ENCODE results near the gene DNAJC9. TPM values are rescaled to one million over a fixed set of nuclear protein-coding genes. Genes with fewer than 3 reads are reported as not detected.
"Not testable (repeated sequence)": the region's sequence is repeated elsewhere in the genome, so short reads cannot be mapped to it uniquely, and the experiment has no call there.

Gene DNAJC9
- total RNA-seq, 1 donor from 2014 or later: 46.8 TPM

DNA sequence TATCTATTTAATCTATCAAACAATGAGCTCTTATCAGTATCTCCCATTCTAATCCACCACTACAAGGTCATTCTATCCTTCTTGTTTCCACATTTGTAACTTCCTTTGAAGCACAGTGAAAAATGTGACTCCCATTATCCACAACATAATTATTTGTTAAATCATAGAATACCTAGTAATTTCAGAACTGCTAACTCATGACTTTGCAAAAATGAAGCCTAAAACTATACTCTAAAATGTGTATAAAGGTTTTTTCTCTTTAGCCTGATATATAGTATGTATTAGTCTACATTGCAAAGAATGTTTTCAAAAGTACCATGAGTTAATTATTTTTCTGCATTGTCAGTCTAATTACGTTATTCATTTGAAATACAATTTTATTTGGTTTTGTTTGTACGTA lies 17.4 kb upstream of the DNAJC9 start:
- Mint-ChIP-seq H3K4me1 (ENCODE audit: low read depth) (no peaks in the 10 kb centered on the region), H3K27me3 (no peaks in the 10 kb centered on the region), H3K4me3 (ENCODE audit: low read depth) (no peak overlapping the region), H3K9me3 (ENCODE audit: low read depth) (no peaks in the 10 kb centered on the region), H3K27ac (no peak overlapping the region), H3K36me3 (ENCODE audit: insufficient read depth) (no peaks in the 10 kb centered on the region)
- DNase-seq (ENCODE audit: low spot score, unreplicated experiment): no peak
- TF ChIP-seq, protein P1, sequence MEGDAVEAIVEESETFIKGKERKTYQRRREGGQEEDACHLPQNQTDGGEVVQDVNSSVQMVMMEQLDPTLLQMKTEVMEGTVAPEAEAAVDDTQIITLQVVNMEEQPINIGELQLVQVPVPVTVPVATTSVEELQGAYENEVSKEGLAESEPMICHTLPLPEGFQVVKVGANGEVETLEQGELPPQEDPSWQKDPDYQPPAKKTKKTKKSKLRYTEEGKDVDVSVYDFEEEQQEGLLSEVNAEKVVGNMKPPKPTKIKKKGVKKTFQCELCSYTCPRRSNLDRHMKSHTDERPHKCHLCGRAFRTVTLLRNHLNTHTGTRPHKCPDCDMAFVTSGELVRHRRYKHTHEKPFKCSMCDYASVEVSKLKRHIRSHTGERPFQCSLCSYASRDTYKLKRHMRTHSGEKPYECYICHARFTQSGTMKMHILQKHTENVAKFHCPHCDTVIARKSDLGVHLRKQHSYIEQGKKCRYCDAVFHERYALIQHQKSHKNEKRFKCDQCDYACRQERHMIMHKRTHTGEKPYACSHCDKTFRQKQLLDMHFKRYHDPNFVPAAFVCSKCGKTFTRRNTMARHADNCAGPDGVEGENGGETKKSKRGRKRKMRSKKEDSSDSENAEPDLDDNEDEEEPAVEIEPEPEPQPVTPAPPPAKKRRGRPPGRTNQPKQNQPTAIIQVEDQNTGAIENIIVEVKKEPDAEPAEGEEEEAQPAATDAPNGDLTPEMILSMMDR (IDR thresholded peaks at IDR 0.05; ENCODE audit: unreplicated experiment): no peak

DNA sequence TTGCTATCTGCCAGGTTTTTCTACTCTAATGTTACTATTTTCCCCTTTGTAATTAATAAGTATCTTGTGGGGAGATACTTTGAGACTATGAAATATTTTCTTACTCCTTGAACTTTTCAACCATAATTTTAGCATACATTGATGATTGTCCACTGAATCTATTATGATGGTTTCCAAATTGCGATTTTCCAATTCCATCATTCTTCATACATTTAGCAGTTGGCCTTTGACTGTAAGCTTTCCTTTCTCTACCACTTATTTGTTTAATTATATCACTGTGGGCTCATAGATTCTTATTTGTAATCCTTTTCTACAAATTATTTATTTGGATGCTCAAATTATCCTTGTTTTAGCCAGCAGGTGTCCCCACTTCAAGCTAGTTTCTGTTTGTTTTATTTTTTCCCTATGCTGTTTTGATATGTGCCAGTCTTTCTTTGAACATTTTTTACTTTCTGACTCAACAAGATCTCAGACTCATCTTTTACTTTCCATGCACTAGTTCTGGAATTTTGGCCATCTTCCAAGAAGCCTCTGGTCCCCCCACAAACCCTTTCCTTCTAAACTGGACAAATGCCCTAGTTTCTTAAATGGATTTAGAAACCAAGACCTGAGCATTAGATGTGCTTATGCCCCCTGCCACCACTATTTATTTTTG lies 16.8 kb upstream of the DNAJC9 start:
- Mint-ChIP-seq H3K27me3 (no peaks in the 10 kb centered on the region), H3K4me3 (ENCODE audit: low read depth) (no peak overlapping the region), H3K36me3 (ENCODE audit: insufficient read depth) (no peaks in the 10 kb centered on the region), H3K27ac (no peak overlapping the region), H3K4me1 (ENCODE audit: low read depth) (no peaks in the 10 kb centered on the region), H3K9me3 (ENCODE audit: low read depth) (peaks cover 6% of the 10 kb centered on the region)
- no peak for DNase-seq (ENCODE audit: low spot score, unreplicated experiment)
- TF ChIP-seq, protein P1 (IDR thresholded peaks at IDR 0.05; ENCODE audit: unreplicated experiment): peak; percentile 57

DNA sequence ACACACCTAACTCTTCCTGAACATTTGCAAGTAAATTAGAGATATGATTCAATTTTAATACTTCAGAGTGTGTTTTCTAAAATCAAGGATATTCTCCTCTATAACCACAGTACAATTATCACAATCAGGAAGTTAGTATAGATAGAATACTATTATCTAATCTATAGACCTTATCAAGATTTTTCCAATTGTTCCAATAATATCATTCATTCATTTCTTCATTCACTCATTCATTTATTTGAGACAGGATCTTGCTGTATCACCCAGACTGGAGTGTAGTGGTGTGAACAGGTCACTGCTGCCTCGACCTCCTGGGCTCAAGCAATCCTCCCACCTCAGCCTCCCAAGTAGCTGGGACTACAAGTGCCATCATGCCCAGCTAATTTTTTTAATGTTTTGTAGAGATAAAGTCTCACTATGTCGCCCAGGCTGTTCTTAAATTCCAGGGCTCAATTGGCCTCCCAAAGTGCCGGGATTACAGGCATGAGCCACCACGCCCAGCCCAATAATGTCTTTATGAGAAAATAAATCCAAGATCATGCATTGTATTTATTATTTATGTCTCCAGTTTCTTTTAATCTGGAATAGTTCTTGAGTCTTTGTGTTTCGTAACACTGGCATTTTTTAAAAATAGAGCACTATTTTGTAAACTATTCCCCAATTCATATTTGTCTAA lies 16.0 kb upstream of the DNAJC9 start:
- no peaks in the 10 kb centered on the region for H3K36me3 Mint-ChIP-seq (ENCODE audit: insufficient read depth)
- TF ChIP-seq, protein P1 (IDR thresholded peaks at IDR 0.05; ENCODE audit: unreplicated experiment): no peak
- no peak for DNase-seq (ENCODE audit: low spot score, unreplicated experiment)
- H3K27me3 Mint-ChIP-seq: no peaks in the 10 kb centered on the region
- H3K9me3 Mint-ChIP-seq (ENCODE audit: low read depth): peaks cover 7% of the 10 kb centered on the region
- no peaks in the 10 kb centered on the region for H3K4me1 Mint-ChIP-seq (ENCODE audit: low read depth)
- H3K27ac Mint-ChIP-seq: no peak overlapping the region
- no peak overlapping the region for H3K4me3 Mint-ChIP-seq (ENCODE audit: low read depth)

DNA sequence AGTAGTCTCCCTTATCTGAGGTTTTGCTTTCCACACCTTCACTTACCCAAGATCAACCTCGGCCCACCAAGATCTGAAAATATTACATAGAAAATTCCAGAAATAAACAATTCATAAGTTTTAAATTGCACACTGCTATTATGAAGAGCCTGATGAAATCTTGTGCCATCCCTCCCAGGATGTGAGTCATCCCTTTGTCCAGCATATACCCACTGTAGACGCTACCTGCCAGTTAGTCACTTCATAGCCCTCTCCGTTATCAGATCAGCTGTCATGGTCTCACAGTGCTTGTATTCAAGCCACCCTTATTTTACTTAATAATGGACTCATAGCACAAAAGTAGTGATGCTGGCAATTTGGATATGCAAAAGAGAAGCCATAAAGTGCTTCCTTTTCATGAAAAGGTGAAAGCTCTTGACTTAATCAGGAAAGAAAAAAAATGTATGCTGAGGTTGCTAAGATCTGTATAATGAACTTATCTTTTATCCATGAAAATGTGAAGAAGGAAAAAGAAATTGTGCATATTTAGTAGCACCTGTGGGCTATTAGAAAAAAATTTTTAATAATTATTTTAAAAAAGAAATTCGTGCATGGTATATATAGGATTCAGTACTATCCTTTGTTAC lies 15.2 kb upstream of the DNAJC9 start:
- peaks cover 7% of the 10 kb centered on the region for H3K9me3 Mint-ChIP-seq (ENCODE audit: low read depth)
- DNase-seq (ENCODE audit: low spot score, unreplicated experiment): no peak
- no peaks in the 10 kb centered on the region for H3K4me1 Mint-ChIP-seq (ENCODE audit: low read depth)
- TF ChIP-seq, protein P1 (IDR thresholded peaks at IDR 0.05; ENCODE audit: unreplicated experiment): no peak
- no peak overlapping the region for H3K27ac Mint-ChIP-seq
- no peak overlapping the region for H3K4me3 Mint-ChIP-seq (ENCODE audit: low read depth)
- no peaks in the 10 kb centered on the region for H3K27me3 Mint-ChIP-seq
- H3K36me3 Mint-ChIP-seq (ENCODE audit: insufficient read depth): no peaks in the 10 kb centered on the region

DNA sequence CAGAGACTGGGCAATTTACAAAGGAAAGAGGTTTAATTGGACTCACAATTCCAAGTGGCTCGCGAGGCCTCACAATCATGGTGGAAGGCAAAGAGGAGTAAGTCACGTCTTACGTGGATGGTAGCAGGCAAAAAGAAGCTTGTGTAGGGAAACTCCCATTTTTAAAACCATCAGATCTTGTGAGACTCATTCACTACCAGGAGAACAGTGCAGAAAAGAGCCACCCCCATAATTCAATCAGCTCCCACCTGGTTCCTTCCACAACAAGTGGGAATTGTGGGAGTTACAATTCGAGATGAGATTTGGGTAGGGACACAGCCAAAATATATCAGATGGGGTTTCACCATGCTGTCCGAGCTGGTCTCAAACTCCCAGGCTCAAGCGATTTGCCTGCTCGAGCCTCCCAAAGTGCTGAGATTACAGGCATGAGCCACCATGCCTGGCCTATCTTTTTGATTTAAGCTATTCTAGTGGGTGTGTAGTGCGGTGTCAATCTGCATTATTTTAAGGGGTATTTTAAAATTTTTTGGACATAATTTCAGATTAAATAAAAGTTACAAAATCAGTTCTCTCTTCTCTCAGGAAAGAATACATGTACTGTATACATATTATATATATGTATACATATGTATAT lies 14.4 kb upstream of the DNAJC9 start:
- Mint-ChIP-seq H3K27me3 (no peaks in the 10 kb centered on the region), H3K36me3 (ENCODE audit: insufficient read depth) (no peaks in the 10 kb centered on the region), H3K27ac (no peak overlapping the region), H3K9me3 (ENCODE audit: low read depth) (peaks cover 7% of the 10 kb centered on the region), H3K4me3 (ENCODE audit: low read depth) (no peak overlapping the region), H3K4me1 (ENCODE audit: low read depth) (no peaks in the 10 kb centered on the region)
- TF ChIP-seq, protein P1 (IDR thresholded peaks at IDR 0.05; ENCODE audit: unreplicated experiment): no peak
- no peak for DNase-seq (ENCODE audit: low spot score, unreplicated experiment)

DNA sequence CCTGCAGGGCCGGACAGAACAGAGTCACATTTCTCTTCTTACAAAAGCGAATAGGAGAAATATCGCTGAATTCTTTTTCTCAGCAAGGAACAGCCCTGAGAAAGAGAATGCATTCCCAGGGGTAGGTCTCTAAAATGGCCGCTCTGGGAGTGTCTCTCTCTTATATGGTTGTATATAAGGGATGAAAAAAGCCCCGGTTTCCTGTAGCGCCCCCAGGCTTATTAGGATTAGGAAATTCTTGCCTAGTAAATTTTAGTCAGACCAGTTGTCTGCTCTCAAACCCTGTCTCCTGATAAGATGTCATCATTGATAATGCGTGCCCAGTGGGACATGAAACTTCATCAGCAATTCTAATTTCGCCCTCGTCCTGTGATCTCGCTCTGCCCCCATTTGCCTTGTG lies 11.6 kb upstream of the DNAJC9 start:
- not testable (repeated sequence) for H3K36me3 Mint-ChIP-seq (ENCODE audit: insufficient read depth); H3K4me1 Mint-ChIP-seq (ENCODE audit: low read depth); H3K27ac Mint-ChIP-seq; H3K9me3 Mint-ChIP-seq (ENCODE audit: low read depth); DNase-seq (ENCODE audit: low spot score, unreplicated experiment); H3K4me3 Mint-ChIP-seq (ENCODE audit: low read depth); H3K27me3 Mint-ChIP-seq
